Activated CD8-positive, alpha-beta T cell treated with anti-CD3 and anti-CD28 coated beads for 36 hours (primary cell): ENCODE data around the gene CUBN. TPM values are rescaled to one million over a fixed set of nuclear protein-coding genes. Genes with fewer than 3 reads are reported as not detected.

Source experiments
- ATAC-seq: fragments of 200-7000 bp; cut with Tn5 transposase; one replicate; pipeline ENCODE4 v1.10.0; 2021; ENCODE audit warnings: mild to moderate bottlenecking, moderate library complexity
- CTCF ChIA-PET: fragments of 350-600 bp; sonication (Branson Sonifier 250); formaldehyde crosslinking; loops from one replicate; lab custom pipeline; 2021; ENCODE audit warnings: antibody characterized with exemption; lab: Charles Lee
- POLR2A ChIA-PET: fragments of 350-600 bp; sonication (Branson Sonifier 250); formaldehyde crosslinking; loops from one replicate; lab custom pipeline; 2021; ENCODE audit warnings: antibody characterized with exemption; lab: Charles Lee
- DNase-seq: peaks from one replicate; pipeline ENCODE4 v3.0.0-alpha.2; 2020
- H3K27ac Mint-ChIP-seq: one replicate; pipeline ENCODE4 v1.8.0; 2021; ENCODE audit warnings: mild to moderate bottlenecking, mixed read lengths
- H3K27me3 Mint-ChIP-seq: one replicate; pipeline ENCODE4 v1.8.0; 2021; ENCODE audit warnings: mixed read lengths
- H3K36me3 Mint-ChIP-seq: one replicate; pipeline ENCODE4 v1.8.0; 2021; ENCODE audit warnings: low read depth, mixed read lengths
- H3K4me1 Mint-ChIP-seq: one replicate; pipeline ENCODE4 v1.8.0; 2021; ENCODE audit warnings: low read depth, mixed read lengths
- H3K4me3 Mint-ChIP-seq: one replicate; pipeline ENCODE4 v1.8.0; 2021; ENCODE audit warnings: mild to moderate bottlenecking, moderate library complexity, mixed read lengths
- H3K9me3 Mint-ChIP-seq: one replicate; pipeline ENCODE4 v1.8.0; 2021; ENCODE audit warnings: mixed read lengths
- intact Hi-C: fragments of 100-400 bp; cut with micrococcal nuclease; formaldehyde crosslinking; loops from one replicate; pipeline ENCODE4 v1.10.0; 2022
- total RNA-seq, 2 experiments: library from RNA; stranded (reverse); gene quantifications; one replicate each; pipeline ENCODE4 v1.2.3, GENCODE V29; 2021
- TF ChIP-seq, protein P1 (sequence below): fragments of 200-600 bp; IDR thresholded peaks from one replicate; pipeline ENCODE4 v1.8.0; 2022; ENCODE audit warnings: antibody characterized with exemption, mild to moderate bottlenecking

Gene CUBN
- total RNA-seq, 2 experiments from 2014 or later, result 0.38 to 0.65 TPM

DNA sequence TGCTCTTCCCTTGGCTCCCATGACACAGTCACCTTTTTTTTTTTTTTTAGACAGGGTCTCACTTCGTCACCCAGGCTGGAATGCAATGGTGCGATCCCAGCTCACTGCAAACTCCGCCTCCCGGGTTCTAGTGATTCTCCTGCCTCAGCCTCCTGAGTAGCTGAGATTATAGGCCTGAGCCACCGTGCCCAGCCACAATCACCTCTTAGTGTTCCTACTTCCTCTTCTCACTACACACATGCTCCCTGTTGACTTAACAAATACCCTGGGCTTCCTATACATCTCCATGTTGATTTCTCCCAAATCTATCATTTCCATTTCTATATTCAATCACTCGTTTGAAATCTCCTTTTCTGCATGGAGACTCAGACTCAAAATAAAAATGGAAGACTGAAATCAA lies 91.7 kb downstream of the CUBN start:
- no peaks in the 10 kb centered on the region for H3K27me3 Mint-ChIP-seq
- no peak for ATAC-seq

GRCh38 chr10:17035446-17035845 lies 94.2 kb downstream of the CUBN start:
- TF ChIP-seq, protein P1, sequence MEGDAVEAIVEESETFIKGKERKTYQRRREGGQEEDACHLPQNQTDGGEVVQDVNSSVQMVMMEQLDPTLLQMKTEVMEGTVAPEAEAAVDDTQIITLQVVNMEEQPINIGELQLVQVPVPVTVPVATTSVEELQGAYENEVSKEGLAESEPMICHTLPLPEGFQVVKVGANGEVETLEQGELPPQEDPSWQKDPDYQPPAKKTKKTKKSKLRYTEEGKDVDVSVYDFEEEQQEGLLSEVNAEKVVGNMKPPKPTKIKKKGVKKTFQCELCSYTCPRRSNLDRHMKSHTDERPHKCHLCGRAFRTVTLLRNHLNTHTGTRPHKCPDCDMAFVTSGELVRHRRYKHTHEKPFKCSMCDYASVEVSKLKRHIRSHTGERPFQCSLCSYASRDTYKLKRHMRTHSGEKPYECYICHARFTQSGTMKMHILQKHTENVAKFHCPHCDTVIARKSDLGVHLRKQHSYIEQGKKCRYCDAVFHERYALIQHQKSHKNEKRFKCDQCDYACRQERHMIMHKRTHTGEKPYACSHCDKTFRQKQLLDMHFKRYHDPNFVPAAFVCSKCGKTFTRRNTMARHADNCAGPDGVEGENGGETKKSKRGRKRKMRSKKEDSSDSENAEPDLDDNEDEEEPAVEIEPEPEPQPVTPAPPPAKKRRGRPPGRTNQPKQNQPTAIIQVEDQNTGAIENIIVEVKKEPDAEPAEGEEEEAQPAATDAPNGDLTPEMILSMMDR, result no peak
- Mint-ChIP-seq H3K9me3 (no peaks in the 10 kb centered on the region), H3K4me3 (no peak overlapping the region), H3K27me3 (no peaks in the 10 kb centered on the region), H3K4me1 (peaks cover 35% of the 10 kb centered on the region), H3K36me3 (peaks cover 3% of the 10 kb centered on the region), H3K27ac (no peak overlapping the region)
- intact Hi-C loops, result no loop called here
- ChIA-PET POLR2A (no interaction called here), CTCF (no interaction called here)
- no peak for ATAC-seq
- DNase-seq, result no peak

More for the DNA sequence above, 91.7 kb downstream of the CUBN start:
- Mint-ChIP-seq H3K36me3 (peaks cover under 1% of the 10 kb centered on the region), H3K4me1 (peaks cover 16% of the 10 kb centered on the region), H3K27ac (no peak overlapping the region), H3K4me3 (no peak overlapping the region), H3K9me3 (no peaks in the 10 kb centered on the region)
- DNase-seq, result no peak
- intact Hi-C loops, result no loop called here
- CTCF ChIA-PET, result no interaction called here
- POLR2A ChIA-PET, result no interaction called here
- TF ChIP-seq, protein P1, result no peak

DNA sequence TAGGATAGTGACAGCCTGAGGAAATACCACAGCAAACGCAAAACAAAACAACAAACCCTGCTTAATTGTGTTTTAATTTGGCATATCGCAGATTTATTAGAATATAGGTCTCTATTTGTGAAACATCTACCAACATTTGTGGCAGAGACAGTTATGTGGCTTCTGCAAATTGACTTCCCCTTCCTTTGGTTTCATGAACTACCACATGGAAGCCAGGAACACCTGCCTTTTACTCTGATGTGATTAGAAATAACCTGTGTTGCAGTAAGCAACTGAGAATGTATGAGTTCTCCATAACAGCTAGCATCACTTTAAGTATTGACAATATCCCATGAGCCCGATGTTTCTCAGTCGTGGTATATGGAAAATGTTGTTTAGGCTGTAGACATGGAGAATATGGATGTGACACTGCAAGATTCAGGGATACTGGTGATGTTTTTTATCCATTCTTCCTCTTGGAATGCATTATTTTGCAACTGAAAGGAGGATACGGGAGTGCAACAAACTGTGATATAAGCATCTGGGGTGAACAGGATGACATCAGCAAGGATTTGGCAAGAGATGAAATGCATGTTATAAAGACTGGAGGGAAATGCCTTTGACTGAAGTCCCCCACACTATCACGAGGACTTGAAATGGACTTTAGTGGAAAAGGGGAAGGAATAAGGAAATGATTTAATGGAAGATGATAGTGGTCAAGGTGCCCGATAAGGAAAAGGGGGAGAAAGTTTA lies 95.9 kb downstream of the CUBN start:
- TF ChIP-seq, protein P1, result no peak
- Mint-ChIP-seq H3K36me3 (peaks cover 3% of the 10 kb centered on the region), H3K4me3 (no peak overlapping the region), H3K27ac (no peak overlapping the region), H3K27me3 (no peaks in the 10 kb centered on the region), H3K4me1 (peaks cover 47% of the 10 kb centered on the region), H3K9me3 (no peaks in the 10 kb centered on the region)
- CTCF ChIA-PET, result no interaction called here
- DNase-seq (no peak), ATAC-seq (no peak)
- intact Hi-C loops, result no loop called here
- POLR2A ChIA-PET, result interaction anchor here (0.6 to 1.3 kb wide), 2 partner anchors 36 to 198 kb away, joined by 3 to 4 read pairs; no protein-coding TSS in a partner anchor

- DNase-seq, result no peak
- ATAC-seq, result no peak
- Mint-ChIP-seq H3K4me1 (peaks cover 63% of the 10 kb centered on the region), H3K9me3 (no peaks in the 10 kb centered on the region), H3K27ac (no peak overlapping the region), H3K27me3 (no peaks in the 10 kb centered on the region), H3K4me3 (no peak overlapping the region), H3K36me3 (peaks cover 3% of the 10 kb centered on the region)
- ChIA-PET CTCF (interaction anchor here (1.2 kb wide), 1 partner anchor 29 kb away, joined by 3 read pairs; no protein-coding TSS in a partner anchor), POLR2A (interaction anchor here (1.2 kb wide), 1 partner anchor 22 kb away, joined by 3 read pairs; no protein-coding TSS in a partner anchor)
- TF ChIP-seq, protein P1, result no peak
- intact Hi-C loops, result no loop called here
Observed at GRCh38 chr10:17031637-17032635, 97.7 kb downstream of the CUBN start.
